HEK293 (cell line): ENCODE data around the gene PEX3.

ENCODE experiments used
- TF ChIP-seq, protein P1 (sequence below): fragments of 450-650 bp; formaldehyde crosslinking; IDR thresholded peaks from 2 replicates; pipeline ENCODE4 v1.5.1; 2017; ENCODE audit warnings: missing biosample characterization, mild to moderate bottlenecking, missing genetic modification characterization, moderate library complexity
- TF ChIP-seq, protein P2 (sequence below): fragments of 450-650 bp; formaldehyde crosslinking; IDR thresholded peaks from 2 replicates; pipeline ENCODE4 v1.5.1; 2016; ENCODE audit warnings: missing biosample characterization, missing genetic modification characterization
- TF ChIP-seq, protein P3 (sequence below): fragments of 450-650 bp; formaldehyde crosslinking; conservative IDR thresholded peaks from 2 replicates; pipeline ENCODE4 v1.5.1; 2016; ENCODE audit warnings: low read depth, missing biosample characterization, missing genetic modification characterization

DNA sequence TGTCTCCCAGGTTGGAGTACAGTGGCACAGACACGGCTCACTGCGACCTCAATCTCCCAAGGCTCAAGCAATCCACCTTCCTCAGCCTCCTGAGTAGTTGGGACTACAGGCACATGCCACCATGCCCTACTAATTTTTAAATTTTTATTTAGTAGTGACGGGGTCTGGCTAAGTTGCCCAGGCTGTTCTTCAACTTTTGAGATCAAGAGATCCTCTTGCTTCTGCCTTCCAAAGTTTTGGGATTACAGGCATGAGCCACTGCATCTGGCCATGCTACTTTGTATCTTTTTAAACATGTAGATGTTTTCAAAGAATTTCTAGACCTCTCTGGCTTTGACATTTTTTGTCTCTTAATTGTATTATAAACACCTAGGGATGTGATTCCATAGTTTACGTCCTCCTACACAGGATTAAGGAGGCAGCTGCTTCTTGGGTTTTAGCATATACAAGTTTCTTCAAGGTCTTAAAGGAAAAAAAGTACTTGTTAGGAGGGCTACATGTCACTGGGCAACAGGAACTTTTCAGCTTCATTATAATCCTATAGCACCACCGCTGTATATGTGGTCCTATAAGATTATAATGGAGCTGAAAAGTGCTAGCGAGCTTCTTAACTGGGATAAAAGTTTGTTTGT, 1.4 kb upstream of the PEX3 start:
- TF ChIP-seq, protein P1, sequence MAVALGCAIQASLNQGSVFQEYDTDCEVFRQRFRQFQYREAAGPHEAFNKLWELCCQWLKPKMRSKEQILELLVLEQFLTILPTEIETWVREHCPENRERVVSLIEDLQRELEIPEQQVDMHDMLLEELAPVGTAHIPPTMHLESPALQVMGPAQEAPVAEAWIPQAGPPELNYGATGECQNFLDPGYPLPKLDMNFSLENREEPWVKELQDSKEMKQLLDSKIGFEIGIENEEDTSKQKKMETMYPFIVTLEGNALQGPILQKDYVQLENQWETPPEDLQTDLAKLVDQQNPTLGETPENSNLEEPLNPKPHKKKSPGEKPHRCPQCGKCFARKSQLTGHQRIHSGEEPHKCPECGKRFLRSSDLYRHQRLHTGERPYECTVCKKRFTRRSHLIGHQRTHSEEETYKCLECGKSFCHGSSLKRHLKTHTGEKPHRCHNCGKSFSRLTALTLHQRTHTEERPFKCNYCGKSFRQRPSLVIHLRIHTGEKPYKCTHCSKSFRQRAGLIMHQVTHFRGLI (tag by site-specific recombination) = no peak
- TF ChIP-seq, protein P2, sequence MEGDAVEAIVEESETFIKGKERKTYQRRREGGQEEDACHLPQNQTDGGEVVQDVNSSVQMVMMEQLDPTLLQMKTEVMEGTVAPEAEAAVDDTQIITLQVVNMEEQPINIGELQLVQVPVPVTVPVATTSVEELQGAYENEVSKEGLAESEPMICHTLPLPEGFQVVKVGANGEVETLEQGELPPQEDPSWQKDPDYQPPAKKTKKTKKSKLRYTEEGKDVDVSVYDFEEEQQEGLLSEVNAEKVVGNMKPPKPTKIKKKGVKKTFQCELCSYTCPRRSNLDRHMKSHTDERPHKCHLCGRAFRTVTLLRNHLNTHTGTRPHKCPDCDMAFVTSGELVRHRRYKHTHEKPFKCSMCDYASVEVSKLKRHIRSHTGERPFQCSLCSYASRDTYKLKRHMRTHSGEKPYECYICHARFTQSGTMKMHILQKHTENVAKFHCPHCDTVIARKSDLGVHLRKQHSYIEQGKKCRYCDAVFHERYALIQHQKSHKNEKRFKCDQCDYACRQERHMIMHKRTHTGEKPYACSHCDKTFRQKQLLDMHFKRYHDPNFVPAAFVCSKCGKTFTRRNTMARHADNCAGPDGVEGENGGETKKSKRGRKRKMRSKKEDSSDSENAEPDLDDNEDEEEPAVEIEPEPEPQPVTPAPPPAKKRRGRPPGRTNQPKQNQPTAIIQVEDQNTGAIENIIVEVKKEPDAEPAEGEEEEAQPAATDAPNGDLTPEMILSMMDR = no peak
- TF ChIP-seq, protein P3, sequence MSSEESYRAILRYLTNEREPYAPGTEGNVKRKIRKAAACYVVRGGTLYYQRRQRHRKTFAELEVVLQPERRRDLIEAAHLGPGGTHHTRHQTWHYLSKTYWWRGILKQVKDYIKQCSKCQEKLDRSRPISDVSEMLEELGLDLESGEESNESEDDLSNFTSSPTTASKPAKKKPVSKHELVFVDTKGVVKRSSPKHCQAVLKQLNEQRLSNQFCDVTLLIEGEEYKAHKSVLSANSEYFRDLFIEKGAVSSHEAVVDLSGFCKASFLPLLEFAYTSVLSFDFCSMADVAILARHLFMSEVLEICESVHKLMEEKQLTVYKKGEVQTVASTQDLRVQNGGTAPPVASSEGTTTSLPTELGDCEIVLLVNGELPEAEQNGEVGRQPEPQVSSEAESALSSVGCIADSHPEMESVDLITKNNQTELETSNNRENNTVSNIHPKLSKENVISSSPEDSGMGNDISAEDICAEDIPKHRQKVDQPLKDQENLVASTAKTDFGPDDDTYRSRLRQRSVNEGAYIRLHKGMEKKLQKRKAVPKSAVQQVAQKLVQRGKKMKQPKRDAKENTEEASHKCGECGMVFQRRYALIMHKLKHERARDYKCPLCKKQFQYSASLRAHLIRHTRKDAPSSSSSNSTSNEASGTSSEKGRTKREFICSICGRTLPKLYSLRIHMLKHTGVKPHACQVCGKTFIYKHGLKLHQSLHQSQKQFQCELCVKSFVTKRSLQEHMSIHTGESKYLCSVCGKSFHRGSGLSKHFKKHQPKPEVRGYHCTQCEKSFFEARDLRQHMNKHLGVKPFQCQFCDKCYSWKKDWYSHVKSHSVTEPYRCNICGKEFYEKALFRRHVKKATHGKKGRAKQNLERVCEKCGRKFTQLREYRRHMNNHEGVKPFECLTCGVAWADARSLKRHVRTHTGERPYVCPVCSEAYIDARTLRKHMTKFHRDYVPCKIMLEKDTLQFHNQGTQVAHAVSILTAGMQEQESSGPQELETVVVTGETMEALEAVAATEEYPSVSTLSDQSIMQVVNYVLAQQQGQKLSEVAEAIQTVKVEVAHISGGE (tag by site-specific recombination) = no peak
